Measurements from ENCODE around the gene KRTAP10-4.
"Not testable (repeated sequence)": the region's sequence is repeated elsewhere in the genome, so short reads cannot be mapped to it uniquely, and the experiment has no call there.

DNA sequence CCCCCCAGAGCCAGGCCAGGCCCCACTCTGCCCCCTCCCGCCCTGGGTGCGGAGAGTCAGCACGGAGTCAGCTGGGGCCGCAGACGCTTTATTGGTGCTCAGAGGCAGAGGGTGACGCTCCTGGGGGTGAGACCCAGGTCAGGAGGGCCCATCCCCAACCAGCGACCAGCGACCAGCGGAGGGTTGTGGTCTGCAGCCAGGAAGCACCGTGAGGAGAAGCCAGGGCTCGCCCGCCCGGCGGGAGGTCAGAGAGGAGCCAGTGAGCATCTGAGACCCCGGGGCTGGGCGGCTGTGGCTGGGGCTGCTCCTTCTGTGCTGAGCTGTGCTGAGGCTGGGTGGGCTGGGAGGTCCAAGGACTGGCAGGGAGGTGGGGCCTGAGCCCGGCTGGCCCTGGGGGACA lies 23.2 kb upstream of the KRTAP10-4 start:
- TF ChIP-seq, protein P1, sequence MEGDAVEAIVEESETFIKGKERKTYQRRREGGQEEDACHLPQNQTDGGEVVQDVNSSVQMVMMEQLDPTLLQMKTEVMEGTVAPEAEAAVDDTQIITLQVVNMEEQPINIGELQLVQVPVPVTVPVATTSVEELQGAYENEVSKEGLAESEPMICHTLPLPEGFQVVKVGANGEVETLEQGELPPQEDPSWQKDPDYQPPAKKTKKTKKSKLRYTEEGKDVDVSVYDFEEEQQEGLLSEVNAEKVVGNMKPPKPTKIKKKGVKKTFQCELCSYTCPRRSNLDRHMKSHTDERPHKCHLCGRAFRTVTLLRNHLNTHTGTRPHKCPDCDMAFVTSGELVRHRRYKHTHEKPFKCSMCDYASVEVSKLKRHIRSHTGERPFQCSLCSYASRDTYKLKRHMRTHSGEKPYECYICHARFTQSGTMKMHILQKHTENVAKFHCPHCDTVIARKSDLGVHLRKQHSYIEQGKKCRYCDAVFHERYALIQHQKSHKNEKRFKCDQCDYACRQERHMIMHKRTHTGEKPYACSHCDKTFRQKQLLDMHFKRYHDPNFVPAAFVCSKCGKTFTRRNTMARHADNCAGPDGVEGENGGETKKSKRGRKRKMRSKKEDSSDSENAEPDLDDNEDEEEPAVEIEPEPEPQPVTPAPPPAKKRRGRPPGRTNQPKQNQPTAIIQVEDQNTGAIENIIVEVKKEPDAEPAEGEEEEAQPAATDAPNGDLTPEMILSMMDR (IDR thresholded peaks at IDR 0.05; ENCODE audit: insufficient read depth, low read depth, low read length), result not testable (repeated sequence)
- not testable (repeated sequence) for TF ChIP-seq EZH2 (IDR thresholded peaks at IDR 0.05; ENCODE audit: insufficient read depth, low read length)

All from astrocyte (in vitro differentiated cells and primary cell).